ENCODE results near the gene VAV3. TPM values are rescaled to one million over a fixed set of nuclear protein-coding genes. Genes with fewer than 3 reads are reported as not detected.

The VAV3 gene
- total and polyA plus RNA-seq, 2 of the 8 experiments (the other 6 are each of a cell fraction or from before 2014, with no cell fraction given), result 2.9 to 7.9 TPM

- POLR2A ChIA-PET (ENCODE audit: partially characterized antibody), result no interaction called here
- no peak overlapping the region for H3K4me2 ChIP-seq (ENCODE audit: insufficient read depth in 1 of 2, low read depth in 2 of 2, low read length in 2 of 2)
- H3K14ac ChIP-seq (ENCODE audit: insufficient read length), result no peak overlapping the region
- H4K8ac ChIP-seq (ENCODE audit: extremely low read depth, insufficient read depth, low read length), result no peak overlapping the region
- no peak overlapping the region for H2BK5ac ChIP-seq (ENCODE audit: low read depth, low read length)
- no peaks in the 10 kb centered on the region for H3K23me2 ChIP-seq (ENCODE audit: low read depth, low read length)
- H3K79me2 ChIP-seq (ENCODE audit: control insufficient read depth in 1 of 2, insufficient read depth in 2 of 2, low read length in 2 of 2), result no peaks in the 10 kb centered on the region
- no peak for FAIRE-seq
- no peaks in the 10 kb centered on the region for H3K79me1 ChIP-seq (ENCODE audit: low read depth, low read length)
- H3K18ac ChIP-seq (ENCODE audit: extremely low read depth, low read length), result no peak overlapping the region
- no peaks in the 10 kb centered on the region for H4K20me1 ChIP-seq (replicated peaks in 1 of 2; ENCODE audit: control insufficient read depth in 1 of 2, insufficient read depth in 2 of 2, low read length in 2 of 2)
- no peak overlapping the region for H4K5ac ChIP-seq (ENCODE audit: insufficient read length, low read depth, low read length)
- no peak overlapping the region for H3K4me3 ChIP-seq (ENCODE audit: extremely low read depth in 1 of 4, insufficient read depth in 2 of 4, low read depth in 3 of 4, low read length in 4 of 4)
- CTCF ChIA-PET (ENCODE audit: partially characterized antibody), result interaction anchor here (0.8 to 1.6 kb wide), 2 partner anchors 30 to 231 kb away, joined by 3 to 7 read pairs; no protein-coding TSS in a partner anchor
- no peaks in the 10 kb centered on the region for H3K36me3 ChIP-seq (ENCODE audit: control insufficient read depth in 2 of 4, insufficient read depth in 4 of 4, low read length in 3 of 4)
- H3K23ac ChIP-seq (ENCODE audit: insufficient read length), result no peak overlapping the region
- H2AK5ac ChIP-seq (ENCODE audit: low read depth, low read length), result no peak overlapping the region
- H2AFZ ChIP-seq (ENCODE audit: low read length), result no peak overlapping the region
- no peak for DNase-seq (ENCODE audit: low read depth in 1 of 2, low spot score in 2 of 2)
- no peak overlapping the region for H2BK12ac ChIP-seq (ENCODE audit: low read depth, low read length)
- H3K9me3 ChIP-seq (ENCODE audit: insufficient read depth in 2 of 2, low read depth in 1 of 2, low read length in 1 of 2), result no peaks in the 10 kb centered on the region
- H3K27ac ChIP-seq (ENCODE audit: low read depth, low read length), result no peak overlapping the region
- TF ChIP-seq ATF2 (IDR thresholded peaks at IDR 0.05; ENCODE audit: low read length) (no peak), HDAC6 (IDR thresholded peaks at IDR 0.05; ENCODE audit: low read depth, low read length) (no peak), RFX5 (IDR thresholded peaks at IDR 0.05; ENCODE audit: borderline replicate concordance, low read depth, low read length) (no peak), RNF2 (IDR thresholded peaks at IDR 0.05; ENCODE audit: borderline replicate concordance, low read depth, low read length, missing control alignments, poor library complexity, severe bottlenecking) (no peak), YY1 (IDR thresholded peaks at IDR 0.05; ENCODE audit: low read depth, low read length) (no peak), CBX8 (IDR thresholded peaks at IDR 0.05; ENCODE audit: borderline replicate concordance, low read depth, low read length) (no peak)
- H3K9ac ChIP-seq (replicated peaks in 1 of 4; ENCODE audit: extremely low read depth in 1 of 4, low read depth in 3 of 4, low read length in 3 of 4), result no peak overlapping the region
- H3K27me3 ChIP-seq (replicated peaks in 1 of 4; ENCODE audit: control insufficient read depth in 3 of 4, extremely low read depth in 1 of 4, insufficient read depth in 3 of 4, low read length in 3 of 4), result no peaks in the 10 kb centered on the region
- no peak overlapping the region for H2BK15ac ChIP-seq (ENCODE audit: low read length)
- no peak overlapping the region for H3K56ac ChIP-seq (replicated peaks; ENCODE audit: insufficient read length, low read depth, low read length)
- H2BK20ac ChIP-seq (ENCODE audit: low read length), result no peak overlapping the region
- H2BK120ac ChIP-seq (replicated peaks; ENCODE audit: low read depth, low read length), result no peak overlapping the region
- H3K4ac ChIP-seq (replicated peaks; ENCODE audit: insufficient read length, low read depth, low read length), result no peak overlapping the region
- H3K4me1 ChIP-seq (replicated peaks in 1 of 4; ENCODE audit: control insufficient read depth in 3 of 4, insufficient read depth in 4 of 4, low read length in 3 of 4), result no peaks in the 10 kb centered on the region
- no peak overlapping the region for H4K91ac ChIP-seq (replicated peaks; ENCODE audit: insufficient read length, low read length)
Observed at GRCh38 chr1:108012553-108012952, 47.6 kb upstream of the VAV3 start.
